Aorta (tissue), 5 donors: ENCODE results near the gene NAA15. TPM values are rescaled to one million over a fixed set of nuclear protein-coding genes. Genes with fewer than 3 reads are reported as not detected.
A peak's percentile ranks its signal among the peaks of the same experiment; 100 is the strongest.

Experiments
- ATAC-seq: fragments of 200-7000 bp; cut with Tn5 transposase; one replicate; pipeline ENCODE4 v1.9.1; 2022; ENCODE audit warnings: moderate library complexity; ENCODE audit not compliant: low FRiP score
- DNase-seq, 2 donors: peaks; one replicate each; pipeline ENCODE4 v3.0.0-alpha.2; 2020
- H3K27ac ChIP-seq, 2 donors: one replicate each; pipeline ENCODE4 v1.5.1; 2013; ENCODE audit warnings: low read length in 2 of 2, mild to moderate bottlenecking in 2 of 2, moderate library complexity in 2 of 2, control low read depth in 1 of 2, inconsistent platforms in 1 of 2, low read depth in 1 of 2
- H3K27me3 ChIP-seq, 2 donors: one replicate each; pipeline ENCODE4 v1.6.1; 2013; ENCODE audit warnings: control low read depth in 1 of 2, low read length in 1 of 2, mild to moderate bottlenecking in 1 of 2, moderate library complexity in 1 of 2; ENCODE audit not compliant: insufficient read depth in 2 of 2, control insufficient read depth in 1 of 2
- H3K36me3 ChIP-seq, 2 donors: one replicate each; pipeline ENCODE4 v1.6.1; 2013; ENCODE audit warnings: control low read depth in 1 of 2, low read length in 1 of 2, mild to moderate bottlenecking in 1 of 2; ENCODE audit not compliant: insufficient read depth in 2 of 2, control insufficient read depth in 1 of 2
- H3K4me1 ChIP-seq, 2 donors: one replicate each; pipeline ENCODE4 v1.6.1; 2013; ENCODE audit warnings: low read length in 2 of 2, control low read depth in 1 of 2, mild to moderate bottlenecking in 1 of 2, moderate library complexity in 1 of 2; ENCODE audit not compliant: insufficient read depth in 2 of 2, control insufficient read depth in 1 of 2
- H3K4me3 ChIP-seq, 2 donors: one replicate each; pipeline ENCODE4 v1.5.1; 2013; ENCODE audit warnings: low read length in 2 of 2, control low read depth in 1 of 2, mild to moderate bottlenecking in 1 of 2
- H3K9me3 ChIP-seq: one replicate; pipeline ENCODE4 v1.6.1; 2013; ENCODE audit warnings: mild to moderate bottlenecking, low read length; ENCODE audit not compliant: control insufficient read depth
- WGBS, 2 donors: extraction: QIAGEN DNeasy Blood & Tissue Kit; methylation state at CpG; one replicate each; pipeline ENCODE4 v1.1.7; 2013; 5-methylcytosine and 5-hydroxymethylcytosine counted together
- intact Hi-C, 2 donors: fragments of 100-400 bp; cut with DNase I; formaldehyde crosslinking; loops; one replicate each; pipeline versions ENCODE4 v1.14.2 to v1.15.0; 2022
- polyA plus RNA-seq, 2 donors: library from polyadenylated mRNA; stranded (reverse); fragments of 200-250 nt; gene quantifications; one replicate each; pipeline ENCODE4 v1.2.3, GENCODE V29; 2013
- total RNA-seq, 2 donors: library from RNA; stranded (reverse); fragmentation: NEBNext Ultra II Directional; extraction: Animal tissue kit (Norgen Biotek cat#: 25700); gene quantifications; one replicate each; pipeline ENCODE4 v1.2.1, GENCODE V29; 2021
- donor health status: healthy with polysubstance abuse.
- donor health status: Bipolar disorder and iron deficiency.
- donor health status: DM: no; HTN: no; CAD: no.
- donor health status: DM: no; HTN: no; CAD: no.
- donor health status: DM: yes; HTN: yes; CAD: no.

Gene NAA15
- total and polyA plus RNA-seq, 4 donors = 4.9 to 45.4 (median 25.5) TPM

DNA sequence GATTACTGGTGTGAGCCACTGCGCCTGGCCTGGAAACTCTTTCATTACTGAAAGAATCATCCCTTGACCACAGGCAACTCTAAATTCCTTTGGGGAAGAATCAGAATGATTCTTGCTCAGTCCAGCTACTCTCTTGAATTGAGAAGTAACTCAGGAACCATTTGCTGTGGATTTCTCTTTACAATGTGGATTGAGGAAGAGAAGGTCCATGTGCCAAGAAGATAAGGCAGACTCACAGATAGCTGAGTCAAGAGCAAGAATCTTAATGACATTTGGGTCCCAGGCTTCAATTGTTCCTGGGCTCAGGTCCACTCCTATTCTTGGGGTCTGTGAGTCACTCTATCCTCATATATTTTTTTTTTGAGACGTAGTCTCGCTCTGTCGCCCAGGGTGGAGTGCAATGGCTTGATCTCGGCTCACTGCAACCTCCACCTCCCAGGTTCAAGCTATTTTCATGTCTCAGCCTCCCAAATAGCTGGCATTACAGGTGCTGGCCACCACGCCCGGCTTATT, 15.1 kb upstream of the NAA15 start:
- H3K27me3 ChIP-seq = no peaks in the 10 kb centered on the region
- 88 to 94% methylated on average over 7 of the region's 7 CpGs for WGBS, 2 donors
- H3K27ac ChIP-seq = no peak overlapping the region
- H3K36me3 ChIP-seq = peaks cover 0 to 8% of the 10 kb centered on the region in 2 donors
- H3K4me3 ChIP-seq = no peak overlapping the region
- peaks cover 0 to 5% of the 10 kb centered on the region in 2 donors for H3K4me1 ChIP-seq
- no peaks in the 10 kb centered on the region for H3K9me3 ChIP-seq
- no peak for ATAC-seq
- intact Hi-C loops = no loop called here
- DNase-seq = no peak

DNA sequence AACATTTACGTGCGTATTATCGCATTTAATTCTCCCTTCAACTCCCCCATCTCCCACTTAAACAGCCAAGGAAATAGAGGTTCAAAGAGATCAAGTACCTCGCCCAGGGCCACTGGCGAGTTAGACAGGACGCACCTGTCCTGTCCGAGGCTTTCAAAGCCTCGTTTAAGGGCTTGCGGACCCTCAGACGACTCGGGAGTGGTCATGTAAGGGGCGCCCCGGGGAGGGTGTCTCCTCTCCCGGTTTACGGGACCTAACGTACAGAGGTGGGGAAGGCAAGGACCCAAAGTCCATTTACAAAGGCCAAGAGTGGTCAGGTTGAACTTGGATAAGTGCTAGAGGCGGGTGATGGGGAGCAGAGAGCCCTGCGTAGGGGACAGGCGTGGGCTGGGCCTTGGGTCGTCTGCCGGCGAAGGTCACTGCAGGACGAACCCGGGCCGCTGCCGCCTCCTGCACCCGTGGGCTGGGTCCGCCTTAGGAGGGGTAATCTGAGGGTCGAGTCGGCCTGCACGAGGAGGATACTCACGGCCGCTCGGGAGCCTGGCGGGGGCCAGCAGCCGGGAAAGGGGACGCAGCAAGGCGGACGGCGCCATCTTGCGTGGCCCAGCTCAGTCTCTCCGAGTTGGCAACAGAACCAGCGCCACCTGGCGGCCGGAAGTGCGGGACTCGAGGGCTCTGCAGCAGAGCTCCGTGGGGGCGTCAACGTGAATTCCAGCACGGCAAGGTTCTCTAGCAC, 5.9 kb upstream of the NAA15 start:
- peak overlapping the region in 1 of 2 donors; percentile 25 for H3K27ac ChIP-seq
- peaks cover 0 to 4% of the 10 kb centered on the region in 2 donors for H3K36me3 ChIP-seq
- no peaks in the 10 kb centered on the region for H3K9me3 ChIP-seq
- DNase-seq = peak; percentile 99 to 100
- no peaks in the 10 kb centered on the region for H3K27me3 ChIP-seq
- intact Hi-C loops = loop anchor here (1.0 to 5.0 kb wide), 6 partner anchors 53 to 263 kb away; no protein-coding TSS in a partner anchor
- peak overlapping the region; percentile 42 to 95 for H3K4me3 ChIP-seq
- ATAC-seq = peak; percentile 99
- no peaks in the 10 kb centered on the region for H3K4me1 ChIP-seq
- WGBS, 2 donors = 1% methylated on average over 51 of the region's 51 CpGs

DNA sequence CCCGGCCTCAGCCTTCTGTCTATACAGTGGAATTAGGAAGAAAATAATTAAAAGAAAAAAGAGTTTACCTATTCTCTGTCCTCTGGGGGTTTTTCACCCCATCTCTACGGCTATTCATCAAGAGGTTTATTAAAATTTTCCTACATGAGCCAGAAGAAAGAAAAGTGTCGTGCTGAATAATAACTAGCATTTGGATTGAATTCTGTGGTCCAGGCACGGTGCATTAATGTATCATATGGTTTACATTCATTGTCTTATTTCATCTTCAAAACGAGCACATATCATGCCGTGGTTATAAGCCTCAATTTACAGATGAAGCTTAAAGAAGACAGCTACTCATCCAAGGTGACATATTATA, 5.4 kb upstream of the NAA15 start:
- WGBS, 2 donors = 7 to 10% methylated on average over 6 of the region's 6 CpGs
- no peak for ATAC-seq
- Histone ChIP-seq H3K36me3 (peaks cover 0 to 2% of the 10 kb centered on the region in 2 donors), H3K4me1 (no peaks in the 10 kb centered on the region), H3K27ac (no peak overlapping the region), H3K4me3 (peak overlapping the region in 1 of 2 donors; percentile 95), H3K9me3 (no peaks in the 10 kb centered on the region), H3K27me3 (no peaks in the 10 kb centered on the region)
- no peak for DNase-seq
- intact Hi-C loops = loop anchor here (1.0 to 5.0 kb wide), 6 partner anchors 54 to 264 kb away; no protein-coding TSS in a partner anchor

DNA sequence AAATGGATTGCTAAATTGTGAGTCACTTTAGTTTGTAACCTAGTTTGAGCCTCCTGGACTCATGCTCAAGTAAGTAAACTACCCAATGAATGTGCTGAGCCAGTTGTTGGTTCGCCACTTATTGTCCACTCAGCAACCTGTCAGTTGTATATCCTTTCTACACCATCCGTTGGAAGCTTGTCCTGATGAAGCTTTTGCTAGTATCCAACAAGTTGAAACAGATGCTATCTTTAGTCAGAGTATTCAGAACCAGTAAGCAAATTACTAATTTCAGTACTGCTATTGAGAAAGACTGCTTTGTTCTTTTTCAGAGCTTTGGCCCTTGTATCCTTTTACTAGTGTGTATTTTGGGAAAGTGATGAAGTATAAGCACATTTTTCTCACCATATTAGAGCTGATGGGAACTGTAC, 4.3 kb upstream of the NAA15 start:
- Histone ChIP-seq H3K27ac (no peak overlapping the region), H3K4me1 (no peaks in the 10 kb centered on the region)
- intact Hi-C loops = loop anchor here (5.0 kb wide), 4 partner anchors 55 to 265 kb away; no protein-coding TSS in a partner anchor

DNA sequence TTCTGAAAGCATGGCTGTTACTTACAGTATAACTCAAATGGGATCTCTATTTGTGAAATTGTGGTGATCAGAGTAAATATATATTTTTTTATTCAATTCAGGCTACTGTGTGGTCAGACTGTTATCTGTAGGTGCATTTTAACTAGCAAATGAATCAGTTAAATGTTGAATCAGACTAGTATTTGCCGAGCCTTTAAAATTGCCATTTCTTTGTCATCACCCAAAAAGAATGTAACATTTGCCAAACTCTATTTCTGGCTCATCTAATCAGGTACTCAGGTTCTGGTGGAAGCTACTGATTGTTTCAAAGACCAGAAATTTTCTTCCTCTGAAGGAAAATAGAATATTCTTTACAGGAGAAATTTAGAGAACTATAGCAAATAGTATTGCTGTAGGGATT, 1.8 kb upstream of the NAA15 start:
- no peaks in the 10 kb centered on the region for H3K9me3 ChIP-seq
- H3K4me1 ChIP-seq = no peaks in the 10 kb centered on the region
- no peak for DNase-seq
- ATAC-seq = no peak
- intact Hi-C loops = loop anchor here (5.0 kb wide), 4 partner anchors 57 to 267 kb away; no protein-coding TSS in a partner anchor
- H3K27me3 ChIP-seq = no peaks in the 10 kb centered on the region
- H3K4me3 ChIP-seq = no peak overlapping the region
- WGBS, 2 donors = 0 to 4% methylated on average over 1 of the region's 1 CpG
- H3K27ac ChIP-seq = no peak overlapping the region
- H3K36me3 ChIP-seq = no peaks in the 10 kb centered on the region

More for the DNA sequence above, 4.3 kb upstream of the NAA15 start:
- no peaks in the 10 kb centered on the region for H3K9me3 ChIP-seq
- DNase-seq = no peak
- no peak for ATAC-seq
- H3K27me3 ChIP-seq = no peaks in the 10 kb centered on the region
- no peaks in the 10 kb centered on the region for H3K36me3 ChIP-seq
- no peak overlapping the region for H3K4me3 ChIP-seq
- WGBS, 2 donors = 62 to 76% methylated on average over 2 of the region's 2 CpGs

DNA sequence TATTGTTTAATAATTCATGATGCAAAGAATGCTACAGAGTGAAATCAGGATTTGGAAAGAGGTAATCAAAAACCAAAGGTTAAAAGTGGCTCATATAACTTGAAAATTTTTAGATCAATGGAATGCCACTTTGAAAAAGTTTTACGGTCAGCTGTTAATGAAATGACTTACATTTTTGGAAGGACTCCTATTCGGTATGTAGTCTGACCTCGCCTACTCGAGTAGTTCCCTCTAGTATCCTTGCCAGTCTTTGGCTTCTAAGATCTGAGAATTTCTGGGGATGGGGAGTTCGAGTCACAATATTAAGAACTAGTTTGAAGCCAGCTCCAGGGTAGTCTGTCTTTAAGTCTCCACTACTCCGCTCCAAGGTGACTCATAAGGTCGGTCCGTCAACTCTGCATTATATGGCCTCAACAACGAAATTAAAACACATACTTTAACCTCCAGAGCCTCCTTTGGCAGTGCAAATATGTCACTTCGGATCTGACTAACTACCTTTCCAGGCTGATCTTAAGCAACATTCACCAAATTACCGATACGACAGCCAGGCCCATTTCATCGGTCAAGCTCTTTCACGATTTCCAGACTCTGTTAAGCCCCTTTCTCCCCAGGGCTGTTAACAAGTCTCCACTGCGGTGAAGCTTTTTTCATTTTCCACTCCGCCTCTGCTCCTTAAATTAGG, 733 bp upstream of the NAA15 start:
- no peak for DNase-seq
- peak overlapping the region; percentile 77 to 97 for H3K27ac ChIP-seq
- H3K36me3 ChIP-seq = no peaks in the 10 kb centered on the region
- WGBS, 2 donors = 0 to 1% methylated on average over 16 of the region's 16 CpGs
- no peaks in the 10 kb centered on the region for H3K9me3 ChIP-seq
- no peaks in the 10 kb centered on the region for H3K4me1 ChIP-seq
- intact Hi-C loops = loop anchor here in 1 of 2 donors (2.0 to 10.0 kb wide), 3 partner anchors 84 to 154 kb away; partner anchors contain the start of gene RAB33B
- ATAC-seq = peak; percentile 51
- no peaks in the 10 kb centered on the region for H3K27me3 ChIP-seq
- peak overlapping the region; percentile 87 to 95 for H3K4me3 ChIP-seq

DNA sequence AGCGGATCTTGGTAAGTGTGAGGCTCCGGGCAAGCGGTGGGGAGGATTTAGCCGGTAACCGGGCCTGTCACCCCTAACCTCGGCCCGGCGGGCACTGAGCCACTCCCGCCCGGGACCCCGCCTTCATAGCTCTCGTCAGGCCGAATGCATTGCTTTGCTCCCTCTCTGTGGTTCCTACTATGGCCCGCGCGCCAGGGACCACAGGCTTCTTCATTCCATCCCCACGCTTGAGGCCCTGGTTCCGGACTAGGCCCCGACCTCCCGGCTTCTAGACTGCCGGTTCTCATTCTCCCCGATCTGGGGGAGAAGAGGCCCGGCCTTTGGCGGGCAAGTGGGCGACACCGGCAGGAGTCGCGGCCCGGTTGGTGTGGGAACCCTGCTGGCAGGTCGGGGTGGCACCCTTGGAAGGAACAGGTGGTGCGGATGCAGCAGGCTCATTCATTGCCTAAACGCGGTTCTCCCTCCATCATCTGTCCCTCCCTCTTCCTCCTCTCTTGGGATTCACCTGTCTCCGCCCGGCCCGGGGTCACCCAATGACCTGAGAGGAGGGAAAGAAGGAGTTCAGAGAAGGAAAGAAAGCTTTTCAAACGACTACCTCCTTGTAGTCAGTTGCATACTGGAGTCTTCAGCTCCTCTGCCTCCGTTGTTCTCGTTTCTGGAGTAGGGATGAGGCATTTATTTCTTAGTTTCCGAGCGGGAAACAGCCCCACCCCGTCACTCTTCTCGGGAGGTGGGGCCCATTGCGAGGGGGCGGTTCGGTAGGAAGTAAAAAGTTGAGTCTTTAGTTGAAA, 711 bp downstream of the NAA15 start, which contains the start of gene NDUFC1:
Gene NDUFC1 (minus strand): TSS at position 657 of the 791 bp plus-strand sequence. CDS start 6,679 bp downstream, outside the sequence.
- DNase-seq (peak; percentile 66 to 85), ATAC-seq (peak; percentile 54)
- Histone ChIP-seq H3K27me3 (no peaks in the 10 kb centered on the region), H3K4me1 (no peaks in the 10 kb centered on the region), H3K36me3 (no peaks in the 10 kb centered on the region), H3K9me3 (no peaks in the 10 kb centered on the region), H3K4me3 (peak within 1 kb of the TSS; percentile 77 to 85), H3K27ac (peak within 1 kb of the TSS; percentile 5 to 59)
- intact Hi-C loops = loop anchor here in 1 of 2 donors (2.0 to 10.0 kb wide), 3 partner anchors 83 to 153 kb away; partner anchors contain the start of gene RAB33B
- 0% methylated on average over 36 to 46 of the region's 46 CpGs for WGBS, 2 donors

DNA sequence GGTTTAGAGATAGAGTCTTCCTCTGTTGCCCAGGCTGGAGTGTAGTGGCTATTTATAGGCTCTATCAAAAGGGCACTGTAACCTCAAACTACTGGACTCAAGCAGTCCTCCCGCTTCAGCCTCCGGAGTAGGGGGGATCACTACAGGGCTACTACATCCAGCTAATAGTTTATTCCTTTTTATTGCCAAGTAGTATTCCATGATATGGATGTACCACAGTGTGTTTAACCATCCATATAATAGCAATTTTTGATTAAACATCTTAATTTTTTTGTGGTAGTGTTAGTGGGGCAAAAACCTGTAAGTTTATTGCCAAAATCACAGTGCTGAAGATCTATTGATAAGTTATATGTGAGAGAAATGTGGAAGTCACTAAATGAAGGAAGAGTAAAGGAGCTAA, 3.6 kb downstream of the NAA15 start:
- DNase-seq (no peak), ATAC-seq (no peak)
- Histone ChIP-seq H3K4me1 (no peaks in the 10 kb centered on the region), H3K9me3 (no peaks in the 10 kb centered on the region), H3K27ac (no peak overlapping the region), H3K36me3 (no peaks in the 10 kb centered on the region), H3K27me3 (no peaks in the 10 kb centered on the region), H3K4me3 (no peak overlapping the region)
- intact Hi-C loops = loop anchor here in 1 of 2 donors (10.0 kb wide), 2 partner anchors 80 to 150 kb away; partner anchors contain the start of gene RAB33B
- WGBS, 2 donors = 99 to 100% methylated on average over 2 of the region's 2 CpGs
